GF-D8 (cell line): ENCODE measurements around the gene AADAC.
"Not testable (repeated sequence)": the region's sequence is repeated elsewhere in the genome, so short reads cannot be mapped to it uniquely, and the experiment has no call there.

Experiments used
- DNase-seq: peaks from one replicate; lab custom pipeline; 2025; lab: John Stamatoyannopoulos, UW

AADAC gene

DNA sequence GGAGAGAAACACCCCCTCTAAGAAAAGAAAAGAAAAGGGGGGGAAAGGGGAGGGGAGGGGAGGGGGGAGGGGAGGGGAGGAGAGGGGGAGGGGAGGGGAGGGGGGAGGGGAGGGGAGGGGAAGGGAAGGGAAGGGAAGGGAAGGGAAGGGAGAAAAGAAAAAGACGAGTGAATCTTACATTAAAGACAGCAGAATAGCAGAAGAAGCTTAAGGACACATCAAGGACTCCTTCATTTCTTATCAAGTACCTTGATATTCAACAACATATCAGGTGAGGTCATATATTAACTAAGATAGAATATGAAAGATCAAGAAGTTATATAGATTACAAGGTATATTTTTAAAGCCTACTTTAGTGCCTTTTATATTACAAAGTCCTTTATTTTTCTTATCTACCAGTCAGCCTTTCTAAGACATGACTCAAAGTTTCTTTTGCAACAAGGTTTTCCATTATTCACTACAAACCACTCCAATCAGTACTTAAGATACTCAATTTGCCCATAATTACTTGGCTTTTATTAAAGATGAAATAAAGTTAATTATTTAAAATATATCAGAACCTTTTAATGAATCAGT lies 17.7 kb upstream of the AADAC start:
- no peak for DNase-seq

GRCh38 chr3:151798466-151798865 lies 15.4 kb upstream of the AADAC start:
- DNase-seq = no peak

- no peak for DNase-seq
Measured at GRCh38 chr3:151800431-151800830, 13.5 kb upstream of the AADAC start.

GRCh38 chr3:151804267-151804666 lies 9.6 kb upstream of the AADAC start:
- no peak for DNase-seq

DNA sequence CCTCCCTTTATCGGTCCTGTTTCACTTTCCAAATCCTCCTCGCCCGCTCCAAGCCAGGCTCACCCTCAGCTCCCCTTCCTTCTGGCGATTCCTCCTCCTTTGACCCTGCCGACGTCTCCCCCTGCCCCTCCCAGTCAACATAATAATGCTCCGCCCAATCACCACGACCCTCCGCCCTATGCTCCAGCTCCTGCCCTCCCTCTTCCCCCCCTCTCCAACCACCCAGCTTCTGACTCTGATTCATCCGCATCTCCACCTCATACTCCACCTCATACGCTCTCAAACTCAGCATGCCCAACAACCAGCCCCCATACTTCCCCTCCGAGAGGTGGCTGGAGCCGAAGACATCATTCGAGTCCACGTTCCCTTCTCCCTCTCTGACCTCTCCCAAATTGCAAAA lies 7.1 kb upstream of the AADAC start:
- DNase-seq = no peak

GRCh38 chr3:151808926-151809325 lies 5.0 kb upstream of the AADAC start:
- not testable (repeated sequence) for DNase-seq

- no peak for DNase-seq
Measured at GRCh38 chr3:151811474-151811873, 2.4 kb upstream of the AADAC start.

DNA sequence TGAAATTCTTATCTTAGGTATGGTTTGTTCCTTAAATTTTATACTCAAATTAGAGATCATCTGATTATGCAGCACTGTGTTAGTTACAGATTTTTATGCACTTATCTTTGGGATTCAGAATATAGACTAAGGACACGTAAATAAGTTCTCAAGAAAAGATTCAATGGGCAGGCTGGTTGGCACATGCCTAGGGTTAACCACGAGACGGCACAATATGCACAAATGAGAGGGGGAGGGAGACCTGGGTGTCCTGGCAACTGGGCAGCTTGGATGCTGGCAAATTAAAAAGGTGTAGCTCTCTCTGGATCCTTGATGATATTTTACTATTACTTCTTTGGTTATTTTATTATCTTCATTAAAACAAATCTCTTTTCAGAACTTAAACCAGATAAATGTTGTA lies 672 bp downstream of the AADAC start:
- DNase-seq = no peak

DNA sequence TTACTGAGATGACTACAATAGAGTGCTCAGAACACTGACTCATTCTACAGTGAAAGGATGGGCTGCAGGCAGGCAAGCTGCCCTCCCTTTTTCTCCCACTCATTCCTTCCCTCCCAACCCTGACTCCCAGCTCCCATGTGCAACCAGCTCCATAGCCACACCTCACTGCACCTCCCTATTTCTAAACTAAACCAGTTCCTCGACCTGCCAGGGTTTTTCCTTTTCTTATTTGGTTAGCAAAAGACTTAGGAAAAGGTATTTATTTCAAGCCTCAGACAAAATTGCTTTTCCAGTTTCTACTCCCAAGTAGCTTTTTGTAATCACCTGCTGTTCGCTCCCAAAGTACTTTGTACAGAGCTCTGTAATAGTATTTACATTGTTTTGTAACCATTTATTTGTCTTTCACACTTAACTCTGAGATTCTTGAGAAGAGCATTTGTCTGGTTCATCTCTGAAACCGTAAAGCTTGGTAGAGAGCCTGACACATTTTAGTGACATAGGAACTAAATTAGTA lies 2.2 kb downstream of the AADAC start:
- DNase-seq = no peak

DNA sequence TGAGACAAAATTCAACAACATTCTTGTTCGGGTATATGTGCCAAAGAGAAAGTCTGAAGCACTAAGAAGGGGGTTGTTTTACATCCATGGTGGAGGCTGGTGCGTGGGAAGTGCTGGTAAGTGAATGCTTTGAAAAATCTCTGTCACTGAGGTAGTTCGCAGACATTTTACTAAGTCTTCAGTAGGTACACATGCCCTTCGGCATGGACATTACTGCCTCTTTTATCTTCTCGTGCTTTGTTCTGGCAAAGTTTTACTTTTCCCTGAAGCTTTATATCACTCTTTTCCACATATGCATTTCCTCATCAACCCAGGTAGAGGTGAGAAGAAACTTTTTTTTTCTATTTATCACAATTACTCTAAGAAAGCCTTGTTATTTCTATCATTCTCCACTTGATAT lies 3.6 kb downstream of the AADAC start:
- DNase-seq = no peak

DNA sequence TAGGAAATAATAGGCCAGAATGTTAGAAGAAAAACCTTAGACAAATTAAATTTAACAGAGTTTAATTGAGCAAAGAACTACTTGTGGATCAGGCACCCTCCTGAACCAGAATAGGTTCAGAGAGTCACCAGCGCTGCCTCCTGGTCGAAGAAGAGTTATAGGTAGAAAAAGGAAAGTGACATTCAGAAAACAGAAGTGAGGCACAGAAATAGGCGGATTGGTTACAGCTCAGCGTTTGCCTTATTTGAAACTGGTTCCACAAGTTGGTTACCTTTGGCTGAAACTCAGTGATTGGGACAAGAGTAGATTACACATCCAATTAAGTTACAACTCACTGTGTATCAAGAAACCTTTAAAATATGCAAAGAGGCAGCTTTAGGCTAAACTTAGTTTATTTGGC lies 4.4 kb downstream of the AADAC start:
- DNase-seq = no peak

- DNase-seq = no peak
Measured at GRCh38 chr3:151819910-151820309, 6.0 kb downstream of the AADAC start.

GRCh38 chr3:151827816-151828215 lies 13.9 kb downstream of the AADAC start:
- no peak for DNase-seq

- peak; percentile 23 for DNase-seq
Measured at GRCh38 chr3:151835751-151836525, 22.0 kb downstream of the AADAC start.

GRCh38 chr3:151837057-151837456 lies 23.1 kb downstream of the AADAC start:
- peak; percentile 34 for DNase-seq

GRCh38 chr3:151838574-151839312 lies 24.8 kb downstream of the AADAC start:
- peak; percentile 32 for DNase-seq

GRCh38 chr3:151839313-151839631 lies 25.4 kb downstream of the AADAC start:
- DNase-seq = no peak

- no peak for DNase-seq
Measured at GRCh38 chr3:151841801-151842200, 27.9 kb downstream of the AADAC start.

DNA sequence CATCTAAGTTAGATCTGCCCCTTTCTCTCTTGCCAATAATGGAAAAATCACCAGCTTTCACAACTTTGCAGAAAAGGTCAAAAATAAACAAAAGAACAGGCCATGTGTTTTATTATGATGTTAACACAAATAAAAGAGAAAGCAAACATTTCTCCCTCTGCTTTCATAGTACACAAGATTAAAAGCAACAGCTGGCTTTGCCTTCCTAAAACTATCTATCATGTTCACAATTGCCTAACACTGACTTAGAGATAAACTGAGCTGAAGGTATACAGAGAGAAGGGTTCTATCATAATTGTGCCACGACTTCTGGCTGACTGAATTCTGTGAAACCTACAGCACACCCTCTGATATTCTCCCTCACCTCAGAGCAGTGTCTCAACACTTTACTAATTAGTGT lies 29.4 kb downstream of the AADAC start:
- no peak for DNase-seq

DNA sequence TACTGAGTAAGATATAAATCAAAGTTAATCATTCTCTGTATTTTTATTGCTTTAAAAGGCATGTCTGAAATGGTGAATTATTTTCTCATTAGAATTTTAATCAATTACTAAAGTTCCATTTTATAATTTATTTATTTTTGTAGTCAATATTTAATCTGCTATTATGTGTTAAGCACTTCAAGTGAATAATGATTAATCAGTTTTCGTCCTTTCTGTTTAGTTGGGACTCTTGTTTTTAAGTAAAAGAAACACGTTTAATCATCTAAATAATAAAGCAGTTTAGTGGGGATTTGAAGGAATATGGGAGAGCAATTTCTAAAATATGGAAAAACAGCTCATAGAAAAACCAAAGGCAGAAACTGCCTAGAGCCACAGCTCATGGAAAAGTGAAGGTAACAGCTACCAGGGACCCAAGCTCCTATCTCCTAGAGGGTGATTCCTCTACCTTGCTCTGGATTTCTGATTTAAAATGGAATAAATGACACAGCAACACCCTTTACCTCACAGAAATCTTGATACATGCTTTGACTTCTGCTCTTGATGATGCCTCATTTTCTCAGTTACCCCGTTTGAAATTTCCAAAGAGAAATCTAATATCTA lies 31.5 kb downstream of the AADAC start:
- no peak for DNase-seq

DNA sequence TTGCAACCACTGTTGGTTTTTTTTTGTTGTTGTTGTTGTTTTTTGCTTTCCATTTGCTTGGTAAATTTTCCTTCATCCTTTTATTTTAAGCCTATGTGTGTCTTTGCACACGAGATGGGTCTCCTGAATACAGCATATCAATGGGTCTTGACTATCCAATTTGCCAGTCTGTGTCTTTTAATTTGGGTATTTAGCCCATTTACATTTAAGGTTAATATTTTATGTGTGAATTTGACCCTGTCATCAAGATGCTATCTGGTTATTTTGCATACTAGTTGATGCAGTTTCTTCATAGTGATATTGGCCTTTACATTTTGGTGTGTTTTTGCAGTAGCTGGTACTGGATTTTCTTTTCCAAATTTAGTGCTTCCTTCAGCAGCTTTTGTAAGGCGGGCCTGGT lies 36.1 kb downstream of the AADAC start:
- not testable (repeated sequence) for DNase-seq

DNA sequence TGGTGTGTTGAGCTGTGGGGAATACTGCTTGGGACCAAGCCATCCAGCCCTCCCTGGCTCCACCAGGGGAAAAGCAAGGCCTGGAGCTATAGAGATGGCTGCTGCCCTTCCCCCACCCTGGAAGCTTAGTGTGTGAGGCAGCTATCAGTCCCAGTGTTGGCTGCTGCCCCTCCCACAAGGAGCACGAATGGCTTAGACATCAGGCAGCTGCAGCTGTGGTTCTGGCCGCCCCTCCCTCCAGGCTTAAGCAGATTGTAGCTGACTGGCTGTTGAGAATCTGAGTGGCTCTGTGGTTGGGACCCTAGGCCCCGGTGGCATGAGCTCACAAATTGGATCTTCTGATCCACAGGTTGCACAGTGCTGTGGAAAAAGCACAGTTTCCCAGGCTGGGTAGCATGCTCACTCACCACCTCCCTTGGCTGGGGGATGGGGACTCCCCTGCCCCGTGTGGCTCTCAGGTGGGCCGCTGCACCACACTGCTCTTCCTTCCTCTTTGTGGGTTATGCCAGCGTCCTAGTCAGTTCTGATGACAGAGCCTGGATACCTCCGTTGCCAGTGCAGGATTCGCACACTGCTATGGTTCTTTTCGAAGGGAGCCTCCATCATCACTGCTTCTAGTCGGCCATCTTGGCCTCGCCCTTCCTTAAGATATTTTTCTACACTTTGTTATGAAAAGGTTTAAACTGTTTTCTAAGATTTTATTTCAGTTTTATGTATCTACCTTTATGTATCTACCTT lies 38.3 kb downstream of the AADAC start:
- no peak for DNase-seq
